ENCODE measurements around the gene TLK1. TPM values are rescaled to one million over a fixed set of nuclear protein-coding genes. Genes with fewer than 3 reads are reported as not detected.

Gene TLK1
- polyA plus RNA-seq, 1 experiment, result 6.4 TPM

DNA sequence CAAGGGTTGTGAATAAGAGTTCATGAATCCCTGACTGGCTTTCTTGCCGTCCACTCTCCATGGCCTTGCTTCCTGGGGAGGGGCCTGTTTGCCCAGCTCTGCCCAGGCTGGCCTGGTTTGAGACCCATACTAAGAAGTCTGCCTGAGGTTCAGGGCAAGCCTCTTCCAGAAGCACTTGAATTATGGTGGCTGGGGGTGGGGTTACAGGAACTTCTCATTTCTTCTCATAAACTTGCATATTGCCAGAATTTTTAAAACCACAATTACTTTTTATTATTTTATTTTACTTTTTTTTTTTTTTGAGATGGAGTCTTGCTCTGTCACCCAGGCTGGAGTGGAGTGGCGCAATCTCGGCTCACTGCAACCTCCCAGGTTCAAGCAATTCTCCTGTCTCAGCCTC, 189.6 kb downstream of the TLK1 start:
- TF ChIP-seq CTCF (IDR thresholded peaks at IDR 0.05; ENCODE audit: insufficient read depth, low read depth, low read length), result no peak
- CTCF ChIA-PET, result interaction anchor here (0.8 to 3.2 kb wide), 2 partner anchors 15 to 445 kb away, joined by 3 to 23 read pairs; no protein-coding TSS in a partner anchor
- POLR2A ChIA-PET, result no interaction called here

DNA sequence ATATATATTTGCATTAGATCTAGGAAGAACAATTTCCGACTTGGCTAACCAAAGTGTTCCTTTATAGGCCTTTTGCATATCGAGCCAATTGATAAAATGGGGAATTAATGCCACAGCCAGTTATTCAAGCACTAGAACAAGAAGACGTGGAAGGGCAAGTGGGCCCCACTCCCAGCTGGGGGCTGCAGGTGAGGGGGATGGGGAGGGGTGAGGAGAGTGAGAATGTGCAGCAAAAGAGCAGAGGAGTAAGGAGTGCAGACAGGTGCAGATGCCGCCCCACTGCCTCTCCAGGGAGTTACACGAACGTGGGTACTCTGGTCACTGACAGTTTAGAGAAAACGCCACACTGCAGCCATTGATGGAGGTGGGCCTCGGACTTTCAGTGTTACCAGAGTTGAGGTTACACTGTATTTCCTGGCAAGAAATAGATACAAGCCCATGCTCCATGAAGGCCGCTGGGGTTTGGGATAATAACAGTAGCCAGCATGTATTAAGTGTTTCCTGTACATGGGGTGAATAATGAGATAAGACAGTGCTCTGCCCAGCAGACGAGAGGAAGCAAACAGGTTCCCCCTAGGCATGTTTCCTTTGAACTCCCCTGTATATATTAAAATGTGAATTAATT, 190.7 kb downstream of the TLK1 start:
- no peaks in the 10 kb centered on the region for H3K27me3 ChIP-seq (ENCODE audit: control insufficient read depth, insufficient read depth, low read length)
- no peak overlapping the region for H3K4me3 ChIP-seq (ENCODE audit: low read depth, low read length)
- ChIA-PET POLR2A (no interaction called here), CTCF (no interaction called here)
- no peak for DNase-seq (ENCODE audit: low read depth)
- no peak for TF ChIP-seq CTCF (IDR thresholded peaks at IDR 0.05; ENCODE audit: insufficient read depth, low read depth, low read length)
- peaks cover 15% of the 10 kb centered on the region for H3K36me3 ChIP-seq (ENCODE audit: control insufficient read depth, insufficient read depth, low read length)

More for the DNA sequence above, 189.6 kb downstream of the TLK1 start:
- no peak overlapping the region for H3K4me3 ChIP-seq (ENCODE audit: low read depth, low read length)
- no peak for DNase-seq (ENCODE audit: low read depth)
- H3K36me3 ChIP-seq (ENCODE audit: control insufficient read depth, insufficient read depth, low read length), result peaks cover 10% of the 10 kb centered on the region
- no peaks in the 10 kb centered on the region for H3K27me3 ChIP-seq (ENCODE audit: control insufficient read depth, insufficient read depth, low read length)

DNA sequence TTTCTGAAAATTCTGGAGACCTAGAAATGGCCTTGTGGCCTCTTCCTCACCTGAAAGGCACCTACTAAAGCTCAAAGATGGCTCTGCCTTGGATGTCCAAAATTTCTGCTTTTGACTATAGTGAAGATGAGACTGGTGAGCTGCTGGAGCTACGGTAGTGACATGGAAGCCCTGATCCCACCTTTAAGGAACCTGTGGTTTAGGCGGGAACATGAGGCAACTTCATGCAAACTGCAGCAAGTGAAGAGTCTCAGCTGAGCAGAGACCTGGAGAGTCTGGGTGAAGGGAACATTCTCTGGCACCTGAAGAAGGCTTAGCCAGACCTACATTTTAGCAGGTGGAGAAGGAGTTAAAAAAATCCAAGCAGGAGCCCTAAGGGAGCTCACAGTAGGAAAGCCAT, 191.7 kb downstream of the TLK1 start:
- H3K4me3 ChIP-seq (ENCODE audit: low read depth, low read length), result no peak overlapping the region
- ChIA-PET CTCF (interaction anchor here (1.2 to 1.8 kb wide), 3 partner anchors 12 to 447 kb away, joined by 4 to 5 read pairs (median 5); no protein-coding TSS in a partner anchor), POLR2A (interaction anchor here (0.6 kb wide), 1 partner anchor 441 kb away, joined by 5 read pairs; no protein-coding TSS in a partner anchor)
- TF ChIP-seq CTCF (IDR thresholded peaks at IDR 0.05; ENCODE audit: insufficient read depth, low read depth, low read length), result no peak
- no peaks in the 10 kb centered on the region for H3K27me3 ChIP-seq (ENCODE audit: control insufficient read depth, insufficient read depth, low read length)
- no peak for DNase-seq (ENCODE audit: low read depth)
- H3K36me3 ChIP-seq (ENCODE audit: control insufficient read depth, insufficient read depth, low read length), result peaks cover 16% of the 10 kb centered on the region

GRCh38 chr2:170968205-170969003, 192.3 kb downstream of the TLK1 start:
- no peak for TF ChIP-seq CTCF (IDR thresholded peaks at IDR 0.05; ENCODE audit: insufficient read depth, low read depth, low read length)
- ChIA-PET POLR2A (interaction anchor here (0.6 kb wide), 1 partner anchor 441 kb away, joined by 5 read pairs; no protein-coding TSS in a partner anchor), CTCF (interaction anchor here (1.2 to 1.8 kb wide), 3 partner anchors 11 to 448 kb away, joined by 4 to 5 read pairs (median 5); no protein-coding TSS in a partner anchor)
- H3K4me3 ChIP-seq (ENCODE audit: low read depth, low read length), result no peak overlapping the region
- peaks cover 17% of the 10 kb centered on the region for H3K36me3 ChIP-seq (ENCODE audit: control insufficient read depth, insufficient read depth, low read length)
- DNase-seq (ENCODE audit: low read depth), result no peak
- H3K27me3 ChIP-seq (ENCODE audit: control insufficient read depth, insufficient read depth, low read length), result no peaks in the 10 kb centered on the region

DNA sequence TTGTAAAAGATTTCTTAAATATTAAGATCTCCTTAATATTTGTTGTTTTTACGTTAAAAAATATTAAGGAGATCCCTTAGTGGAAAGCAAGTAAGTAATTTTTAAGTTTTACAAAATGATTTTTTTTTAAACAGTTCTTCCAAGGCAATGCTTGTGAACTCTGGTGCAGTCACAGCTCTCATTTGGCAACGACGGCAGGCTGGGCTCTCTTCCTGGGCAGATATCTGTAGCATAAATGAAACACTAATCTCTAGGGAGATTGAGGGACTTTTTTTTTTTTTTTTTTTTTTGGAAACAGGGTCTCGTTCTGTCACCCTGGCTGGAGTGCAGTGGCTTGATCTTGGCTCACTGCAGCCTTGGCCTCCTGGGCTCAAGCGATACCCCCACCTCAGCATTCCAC, 193.1 kb downstream of the TLK1 start:
- CTCF ChIA-PET, result interaction anchor here (0.6 to 1.8 kb wide), 5 partner anchors 10 to 550 kb away, joined by 3 to 5 read pairs (median 3); no protein-coding TSS in a partner anchor
- POLR2A ChIA-PET, result no interaction called here
- DNase-seq (ENCODE audit: low read depth), result no peak
- no peak for TF ChIP-seq CTCF (IDR thresholded peaks at IDR 0.05; ENCODE audit: insufficient read depth, low read depth, low read length)
- Histone ChIP-seq H3K4me3 (ENCODE audit: low read depth, low read length) (no peak overlapping the region), H3K27me3 (ENCODE audit: control insufficient read depth, insufficient read depth, low read length) (no peaks in the 10 kb centered on the region), H3K36me3 (ENCODE audit: control insufficient read depth, insufficient read depth, low read length) (peaks cover 18% of the 10 kb centered on the region)
